ENCODE results near the gene FOXD4L6. TPM values are rescaled to one million over a fixed set of nuclear protein-coding genes. Genes with fewer than 3 reads are reported as not detected.
"Not testable (repeated sequence)": the region's sequence is repeated elsewhere in the genome, so short reads cannot be mapped to it uniquely, and the experiment has no call there.

The FOXD4L6 gene
- total and polyA plus RNA-seq, 10 of the 15 experiments (the other 5 are each of a cell fraction or from before 2014, with no cell fraction given), result 0.04 TPM; not detected in 9

DNA sequence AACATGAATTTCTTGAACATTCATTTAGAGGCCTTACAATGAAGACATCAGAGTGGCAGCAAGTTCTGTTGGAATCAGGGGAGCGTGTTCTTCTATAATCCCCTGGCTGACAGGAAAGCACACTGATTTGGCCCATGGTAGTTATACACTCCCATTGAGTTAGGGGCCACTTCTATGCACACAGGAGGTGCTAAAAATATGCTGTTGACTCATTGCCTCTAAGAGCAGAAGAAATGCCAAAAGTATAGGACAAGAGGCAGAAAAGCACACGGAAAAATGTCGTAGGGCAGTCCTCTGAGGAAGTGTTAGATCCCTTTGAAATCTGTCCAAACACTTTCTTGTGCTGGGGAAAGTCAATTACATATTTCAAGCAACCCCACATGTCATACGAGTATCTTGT, 49.0 kb downstream of the FOXD4L6 start:
- H3K9me3 ChIP-seq (replicated peaks; ENCODE audit: control insufficient read depth, insufficient read depth, low read length); H3K27me3 ChIP-seq (replicated peaks in 1 of 2; ENCODE audit: control insufficient read depth in 2 of 2, insufficient read depth in 2 of 2, low read length in 1 of 2); intact Hi-C loops (cut with micrococcal nuclease; ENCODE audit: unreplicated experiment); H2AFZ ChIP-seq (ENCODE audit: control insufficient read depth, low read depth, low read length); RAD21 ChIA-PET (ENCODE audit: unreplicated experiment); H3K4me3 ChIP-seq; FAIRE-seq; H3K27ac ChIP-seq (ENCODE audit: control insufficient read depth, insufficient read depth); POLR2A ChIA-PET; H3K79me2 ChIP-seq (ENCODE audit: control insufficient read depth, insufficient read depth, low read length); DNase-seq (ENCODE audit: low read depth, low spot score); H4K20me1 ChIP-seq (ENCODE audit: control insufficient read depth, insufficient read depth); H3K4me1 ChIP-seq (ENCODE audit: control insufficient read depth, insufficient read depth, low read length); in situ Hi-C loops (cut with MboI); BruUV-seq (replicated peaks); H3K4me2 ChIP-seq (ENCODE audit: control insufficient read depth, insufficient read depth); CTCF ChIA-PET; ATAC-seq; SMC1A ChIA-PET (ENCODE audit: uncharacterized antibody, unreplicated experiment); H3K9ac ChIP-seq (ENCODE audit: control insufficient read depth, insufficient read depth, low read length); H3K36me3 ChIP-seq (ENCODE audit: control insufficient read depth in 2 of 2, insufficient read depth in 2 of 2, low read length in 1 of 2): not testable (repeated sequence)
- 22% methylated on average over 4 of the region's 4 CpGs for WGBS (ENCODE audit: insufficient coverage, insufficient replicate concordance, low lambda C conversion rate, missing lambda C conversion rate)

DNA sequence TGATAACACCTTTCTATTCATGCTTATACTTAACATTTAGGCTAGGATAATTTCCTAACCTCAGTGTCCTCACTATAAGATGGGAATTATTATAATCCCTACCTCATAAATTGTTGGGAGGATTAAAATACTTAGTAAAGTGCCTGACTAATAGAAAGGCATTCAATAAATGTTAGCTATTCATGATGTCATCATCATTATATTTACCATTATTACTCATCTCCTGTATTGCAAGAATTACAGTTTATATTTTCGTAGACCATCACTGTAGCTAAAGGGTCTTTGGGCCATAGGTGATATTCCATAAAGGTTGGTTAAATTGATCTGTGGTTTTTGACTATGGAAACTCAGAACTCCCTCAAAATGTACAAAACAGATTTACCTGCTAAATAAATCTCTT, 50.9 kb downstream of the FOXD4L6 start:
- CTCF ChIA-PET; BruUV-seq (replicated peaks); H3K36me3 ChIP-seq (ENCODE audit: control insufficient read depth in 2 of 2, insufficient read depth in 2 of 2, low read length in 1 of 2); H3K27me3 ChIP-seq (replicated peaks in 1 of 2; ENCODE audit: control insufficient read depth in 2 of 2, insufficient read depth in 2 of 2, low read length in 1 of 2); SMC1A ChIA-PET (ENCODE audit: uncharacterized antibody, unreplicated experiment); H3K9me3 ChIP-seq (replicated peaks; ENCODE audit: control insufficient read depth, insufficient read depth, low read length); intact Hi-C loops (cut with micrococcal nuclease; ENCODE audit: unreplicated experiment); H3K4me3 ChIP-seq; H3K4me2 ChIP-seq (ENCODE audit: control insufficient read depth, insufficient read depth); in situ Hi-C loops (cut with MboI); H4K20me1 ChIP-seq (ENCODE audit: control insufficient read depth, insufficient read depth); RAD21 ChIA-PET (ENCODE audit: unreplicated experiment); DNase-seq (ENCODE audit: low read depth, low spot score); H2AFZ ChIP-seq (ENCODE audit: control insufficient read depth, low read depth, low read length); FAIRE-seq; H3K79me2 ChIP-seq (ENCODE audit: control insufficient read depth, insufficient read depth, low read length); POLR2A ChIA-PET; H3K9ac ChIP-seq (ENCODE audit: control insufficient read depth, insufficient read depth, low read length); H3K27ac ChIP-seq (ENCODE audit: control insufficient read depth, insufficient read depth); H3K4me1 ChIP-seq (ENCODE audit: control insufficient read depth, insufficient read depth, low read length); ATAC-seq: not testable (repeated sequence)
- WGBS (ENCODE audit: insufficient coverage, insufficient replicate concordance, low lambda C conversion rate, missing lambda C conversion rate), result 31% methylated on average over 1 of the region's 1 CpG
- peak; percentile 66 for TF ChIP-seq ATF7 (IDR thresholded peaks at IDR 0.05; ENCODE audit: low read depth)

Other genes with a start within 250 kb of the FOXD4L6 start
- 11.7 and 14.6 TPM in 2 replicates for gene ZNG1F, start 60.6 kb upstream of the FOXD4L6 start, total RNA-seq (2014; rRNA removed)
- gene ZNG1F, start 60.6 kb upstream of the FOXD4L6 start, total RNA-seq (2014; rRNA removed; fragmentation: Illumina TruSeq; extraction: Trizol), result 24.5 and 34.6 TPM in 2 replicates
- 7.8 and 13.0 TPM in 2 replicates for gene ZNG1F, start 60.6 kb upstream of the FOXD4L6 start, total RNA-seq (2021)
- gene ZNG1F, start 60.6 kb upstream of the FOXD4L6 start, polyA plus RNA-seq (2011; rRNA removed), result 22.8 and 26.4 TPM in 2 replicates
- 26.4 and 30.6 TPM in 2 replicates for gene ZNG1F, start 60.6 kb upstream of the FOXD4L6 start, polyA plus RNA-seq (2014; fragmentation: Illumina TruSeq; extraction: Trizol)
- gene ZNG1F, start 60.6 kb upstream of the FOXD4L6 start, polyA plus RNA-seq (2014; fragmentation: Nextera tagmentation; extraction: Ambion mirVana), result 10 to 100 TPM; 16.1 to 18.3 TPM
- 10.8 and 29.9 TPM in 2 replicates for gene ZNG1F, start 60.6 kb upstream of the FOXD4L6 start, polyA plus RNA-seq (2014; rRNA removed)
- 10 to 100 TPM; 14.5 to 16.1 TPM for gene ZNG1F, start 60.6 kb upstream of the FOXD4L6 start, polyA plus RNA-seq (2016; fragmentation: Nextera tagmentation; extraction: Ambion mirVana)